HepG2 (cell line): ENCODE results near the gene APBB3. TPM values are rescaled to one million over a fixed set of nuclear protein-coding genes. Genes with fewer than 3 reads are reported as not detected.

Source experiments
- ARNTL ChIP-seq: sonication (generic); formaldehyde crosslinking; IDR thresholded peaks from 2 replicates; pipeline ENCODE4 v1.4.0; 2020; ENCODE audit warnings: mild to moderate bottlenecking, missing genetic modification reagents
- CCDC6 ChIP-seq: sonication (generic); formaldehyde crosslinking; IDR thresholded peaks from 2 replicates; pipeline ENCODE4 v1.8.1; 2022; ENCODE audit warnings: mild to moderate bottlenecking, missing genetic modification reagents, moderate library complexity
- ESRRA ChIP-seq: sonication (generic); formaldehyde crosslinking; IDR thresholded peaks from 2 replicates; pipeline ENCODE4 v1.5.1; 2020; ENCODE audit warnings: mild to moderate bottlenecking, low read depth, missing genetic modification reagents
- GATAD2A ChIP-seq: IDR thresholded peaks from 2 replicates; pipeline ENCODE4 v1.6.1; 2016
- HNRNPUL1 ChIP-seq: fragments of 200-400 bp; formaldehyde crosslinking; IDR thresholded peaks from 2 replicates; pipeline ENCODE4 v1.6.1; 2017; ENCODE audit warnings: low read depth, mild to moderate bottlenecking, low read length, moderate library complexity
- JUND ChIP-seq: sonication (generic); formaldehyde crosslinking; IDR thresholded peaks from 2 replicates; pipeline ENCODE4 v1.8.0; 2022; ENCODE audit warnings: mild to moderate bottlenecking, missing genetic modification reagents
- KAT2B ChIP-seq: fragments of 150-350 bp; IDR thresholded peaks from 2 replicates; pipeline ENCODE4 v1.6.1; 2014; ENCODE audit warnings: low read depth, low read length, borderline replicate concordance
- MYNN ChIP-seq: sonication (generic); formaldehyde crosslinking; IDR thresholded peaks from 2 replicates; pipeline ENCODE4 v1.4.0; 2020; ENCODE audit warnings: mild to moderate bottlenecking, low read depth, missing genetic modification reagents
- REST ChIP-seq, 2 experiments: IDR thresholded peaks; 2 replicates each; pipeline ENCODE4 v1.6.1; 2011 to 2012; ENCODE audit warnings: low read length in 2 of 2, borderline replicate concordance in 1 of 2, low read depth in 1 of 2, mild to moderate bottlenecking in 1 of 2, moderate library complexity in 1 of 2
- TAF1 ChIP-seq: sonication (generic); formaldehyde crosslinking; IDR thresholded peaks from 2 replicates; pipeline ENCODE4 v1.4.0; 2020; ENCODE audit warnings: missing genetic modification reagents
- ZBTB2 ChIP-seq: sonication (generic); formaldehyde crosslinking; IDR thresholded peaks from 2 replicates; pipeline ENCODE4 v1.8.0; 2022; ENCODE audit warnings: low read depth, missing genetic modification reagents
- ZBTB42 ChIP-seq: sonication (generic); formaldehyde crosslinking; IDR thresholded peaks from 2 replicates; pipeline ENCODE4 v1.5.0; 2020; ENCODE audit warnings: mild to moderate bottlenecking, missing genetic modification reagents
- ZNF264 ChIP-seq: sonication (generic); formaldehyde crosslinking; IDR thresholded peaks from 2 replicates; pipeline ENCODE4 v1.4.0; 2020; ENCODE audit warnings: missing genetic modification reagents
- ZNF274 ChIP-seq: sonication (generic); formaldehyde crosslinking; IDR thresholded peaks from 2 replicates; pipeline ENCODE4 v1.5.1; 2020; ENCODE audit warnings: mild to moderate bottlenecking, missing genetic modification reagents
- ZNF367 ChIP-seq: sonication (generic); formaldehyde crosslinking; IDR thresholded peaks from 2 replicates; pipeline ENCODE4 v1.4.0; 2020; ENCODE audit warnings: missing genetic modification reagents, borderline replicate concordance
- ZNF549 ChIP-seq: sonication (generic); formaldehyde crosslinking; IDR thresholded peaks from 2 replicates; pipeline ENCODE4 v1.5.0; 2020; ENCODE audit warnings: missing genetic modification reagents
- ZNF776 ChIP-seq: sonication (generic); formaldehyde crosslinking; IDR thresholded peaks from 2 replicates; pipeline ENCODE4 v1.4.0; 2020; ENCODE audit warnings: mild to moderate bottlenecking, missing genetic modification reagents
- ZNF781 ChIP-seq: sonication (generic); formaldehyde crosslinking; IDR thresholded peaks from 2 replicates; pipeline ENCODE4 v1.5.1; 2020; ENCODE audit warnings: borderline replicate concordance, mild to moderate bottlenecking, missing genetic modification reagents; ENCODE audit errors: not compliant biosample characterization
- ZSCAN21 ChIP-seq: sonication (generic); formaldehyde crosslinking; IDR thresholded peaks from 2 replicates; pipeline ENCODE4 v1.8.0; 2022; ENCODE audit warnings: mild to moderate bottlenecking, missing genetic modification reagents, moderate library complexity, borderline replicate concordance
- polyA plus RNA-seq, 8 experiments: library from polyadenylated mRNA; depleted of rRNA in 3 of 8; stranded (reverse) in 7 of 8; unstranded in 1 of 8; fragments of >200 nt; fragmentation: Illumina TruSeq in 4 of 8; extraction: Trizol in 4 of 8; gene quantifications; 2 replicates each; pipeline versions ENCODE4 v1.2.1 to v1.2.3, GENCODE V29; 2011 to 2016; ENCODE audit warnings: low read depth in 4 of 8, missing spikeins in 1 of 8, mixed read lengths in 1 of 8; ENCODE audit not compliant: insufficient read depth in 1 of 8
- total RNA-seq, 5 experiments: library from RNA; depleted of rRNA; stranded (reverse); fragments of >200 nt; fragmentation: Illumina TruSeq; extraction: Trizol; gene quantifications; 2 replicates each; pipeline ENCODE4 v1.2.3, GENCODE V29; 2016; ENCODE audit warnings: low read depth in 1 of 5
- TF ChIP-seq, protein P1 (sequence below): sonication (generic); formaldehyde crosslinking; IDR thresholded peaks from 2 replicates; pipeline ENCODE4 v1.4.0; 2020; ENCODE audit warnings: missing genetic modification reagents, borderline replicate concordance
- TF ChIP-seq, protein P2 (sequence below): IDR thresholded peaks from 2 replicates; pipeline ENCODE4 v1.6.1; 2016

The APBB3 gene
- total and polyA plus RNA-seq, 2 of the 13 experiments (the other 11 are each of a cell fraction or from before 2014, with no cell fraction given), result 0.38 to 0.78 TPM

DNA sequence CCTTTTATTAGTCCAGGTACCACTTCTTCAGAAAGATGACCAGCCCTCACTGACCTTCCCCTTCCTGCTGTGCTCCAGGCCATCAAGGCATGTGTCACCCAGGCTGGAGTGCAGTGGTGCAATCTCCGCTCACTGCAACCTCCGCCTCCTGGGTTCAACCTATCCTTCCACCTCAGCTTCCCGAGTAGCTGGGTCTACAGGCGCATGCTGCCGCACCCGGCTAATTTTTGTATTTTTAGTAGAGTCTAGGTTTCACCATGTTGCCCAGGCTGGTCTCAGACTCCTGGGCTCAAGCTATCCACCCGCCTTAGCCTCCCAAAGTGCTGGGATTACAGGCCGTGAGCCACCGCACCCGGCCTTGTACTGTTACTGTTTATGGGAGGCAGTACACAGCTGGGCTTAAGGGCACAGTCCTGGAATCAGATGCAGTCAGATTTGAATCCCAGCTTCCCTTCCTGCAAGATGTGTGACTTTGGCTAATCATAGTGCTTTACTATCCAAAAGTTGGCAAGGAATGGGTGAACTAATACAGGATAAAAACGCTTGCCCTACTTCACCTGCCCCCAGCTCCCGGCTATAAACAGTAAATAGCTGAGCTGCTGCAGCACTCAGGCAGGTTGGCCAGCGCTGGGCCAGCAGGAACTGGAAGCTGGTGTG lies 17.4 kb downstream of the APBB3 start (continued):
- TF ChIP-seq KAT2B (no peak), GATAD2A (0 out of 2 replicates have a peak, but pooled peaks have one; percentile 7), ARNTL (CRISPR knock-in tag) (no peak; the same call in 1 of the 2 replicates), ZNF776 (CRISPR knock-in tag) (no peak), ESRRA (CRISPR knock-in tag) (0 out of 2 replicates have a peak, but pooled peaks have one; percentile 35), ZNF264 (CRISPR knock-in tag) (no peak), HNRNPUL1 (no peak), ZNF781 (CRISPR knock-in tag) (no peak), ZBTB2 (CRISPR knock-in tag) (no peak), REST (IDR thresholded peaks at IDR 0.05; ENCODE audit: borderline replicate concordance in 1 of 2, low read depth in 1 of 2, low read length in 2 of 2) (peak in 1 of 2 experiments; percentile 61; a peak in 1 of 4 replicates), ZSCAN21 (CRISPR knock-in tag) (no peak), CCDC6 (CRISPR knock-in tag) (no peak), MYNN (CRISPR knock-in tag) (no peak), JUND (no peak), ZBTB42 (CRISPR knock-in tag) (no peak), TAF1 (CRISPR knock-in tag) (peak; percentile 50; the same call in 1 of the 2 replicates), ZNF367 (CRISPR knock-in tag) (no peak), ZNF549 (no peak), ZNF274 (no peak)
- TF ChIP-seq, protein P1, sequence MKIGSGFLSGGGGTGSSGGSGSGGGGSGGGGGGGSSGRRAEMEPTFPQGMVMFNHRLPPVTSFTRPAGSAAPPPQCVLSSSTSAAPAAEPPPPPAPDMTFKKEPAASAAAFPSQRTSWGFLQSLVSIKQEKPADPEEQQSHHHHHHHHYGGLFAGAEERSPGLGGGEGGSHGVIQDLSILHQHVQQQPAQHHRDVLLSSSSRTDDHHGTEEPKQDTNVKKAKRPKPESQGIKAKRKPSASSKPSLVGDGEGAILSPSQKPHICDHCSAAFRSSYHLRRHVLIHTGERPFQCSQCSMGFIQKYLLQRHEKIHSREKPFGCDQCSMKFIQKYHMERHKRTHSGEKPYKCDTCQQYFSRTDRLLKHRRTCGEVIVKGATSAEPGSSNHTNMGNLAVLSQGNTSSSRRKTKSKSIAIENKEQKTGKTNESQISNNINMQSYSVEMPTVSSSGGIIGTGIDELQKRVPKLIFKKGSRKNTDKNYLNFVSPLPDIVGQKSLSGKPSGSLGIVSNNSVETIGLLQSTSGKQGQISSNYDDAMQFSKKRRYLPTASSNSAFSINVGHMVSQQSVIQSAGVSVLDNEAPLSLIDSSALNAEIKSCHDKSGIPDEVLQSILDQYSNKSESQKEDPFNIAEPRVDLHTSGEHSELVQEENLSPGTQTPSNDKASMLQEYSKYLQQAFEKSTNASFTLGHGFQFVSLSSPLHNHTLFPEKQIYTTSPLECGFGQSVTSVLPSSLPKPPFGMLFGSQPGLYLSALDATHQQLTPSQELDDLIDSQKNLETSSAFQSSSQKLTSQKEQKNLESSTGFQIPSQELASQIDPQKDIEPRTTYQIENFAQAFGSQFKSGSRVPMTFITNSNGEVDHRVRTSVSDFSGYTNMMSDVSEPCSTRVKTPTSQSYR (CRISPR knock-in tag), result 0 out of 2 replicates have a peak, but pooled peaks have one; percentile 6
- TF ChIP-seq, protein P2, sequence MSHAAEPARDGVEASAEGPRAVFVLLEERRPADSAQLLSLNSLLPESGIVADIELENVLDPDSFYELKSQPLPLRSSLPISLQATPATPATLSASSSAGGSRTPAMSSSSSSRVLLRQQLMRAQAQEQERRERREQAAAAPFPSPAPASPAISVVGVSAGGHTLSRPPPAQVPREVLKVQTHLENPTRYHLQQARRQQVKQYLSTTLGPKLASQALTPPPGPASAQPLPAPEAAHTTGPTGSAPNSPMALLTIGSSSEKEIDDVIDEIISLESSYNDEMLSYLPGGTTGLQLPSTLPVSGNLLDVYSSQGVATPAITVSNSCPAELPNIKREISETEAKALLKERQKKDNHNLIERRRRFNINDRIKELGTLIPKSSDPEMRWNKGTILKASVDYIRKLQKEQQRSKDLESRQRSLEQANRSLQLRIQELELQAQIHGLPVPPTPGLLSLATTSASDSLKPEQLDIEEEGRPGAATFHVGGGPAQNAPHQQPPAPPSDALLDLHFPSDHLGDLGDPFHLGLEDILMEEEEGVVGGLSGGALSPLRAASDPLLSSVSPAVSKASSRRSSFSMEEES (CRISPR knock-in tag), result no peak
